Ascending aorta (tissue), 2 donors: ENCODE results near the gene SYT9. TPM values are rescaled to one million over a fixed set of nuclear protein-coding genes. Genes with fewer than 3 reads are reported as not detected.

Source experiments
- DNase-seq, 2 donors: peaks; one replicate each; pipeline ENCODE4 v3.0.0-alpha.2; 2019; ENCODE audit warnings: low spot score in 2 of 2
- H3K27ac ChIP-seq, 2 donors: fragments of 200-600 bp; sonication (generic); one replicate each; pipeline ENCODE4 v1.5.1; 2016 to 2017; ENCODE audit warnings: mild to moderate bottlenecking in 1 of 2
- H3K27me3 ChIP-seq: fragments of 200-600 bp; sonication (generic); one replicate; pipeline ENCODE4 v1.5.1; 2017
- H3K36me3 ChIP-seq, 2 donors: fragments of 200-600 bp; sonication (generic); one replicate each; pipeline ENCODE4 v1.5.1; 2016
- H3K4me1 ChIP-seq, 2 donors: fragments of 200-600 bp; sonication (generic); one replicate each; pipeline ENCODE4 v1.5.1; 2016 to 2017; ENCODE audit warnings: mild to moderate bottlenecking in 1 of 2
- H3K4me3 ChIP-seq, 2 donors: fragments of 200-600 bp; sonication (generic); one replicate each; pipeline ENCODE4 v1.5.1; 2016 to 2017; ENCODE audit warnings: mild to moderate bottlenecking in 1 of 2
- H3K9me3 ChIP-seq, 2 donors: fragments of 200-600 bp; sonication (generic); one replicate each; pipeline ENCODE4 v1.5.1; 2016
- CTCF ChIP-seq, 3 experiments: fragments of 200-600 bp in 2 of 3; fragments of 450-650 bp in 1 of 3; sonication (generic) in 2 of 3; IDR thresholded peaks; one replicate each; pipeline ENCODE4 v1.5.1; 2016 to 2019; ENCODE audit warnings: antibody characterized with exemption in 3 of 3, mild to moderate bottlenecking in 1 of 3, moderate library complexity in 1 of 3
- intact Hi-C: fragments of 100-400 bp; cut with DNase I; formaldehyde crosslinking; loops from one replicate; pipeline ENCODE4 v1.15.1; 2023
- total RNA-seq: library from RNA; depleted of rRNA; stranded (reverse); fragments of >200 nt; gene quantifications from one replicate; pipeline ENCODE4 v1.1.0, GENCODE V29; 2016

SYT9 gene
- total RNA-seq, 1 donor from 2014 or later, result 3.1 TPM

- intact Hi-C loops, result no loop called here
- Histone ChIP-seq H3K36me3 (no peaks in the 10 kb centered on the region), H3K4me1 (peaks cover 0 to 2% of the 10 kb centered on the region in 2 donors), H3K27ac (peak within 1 kb of the TSS; percentile 44 to 46), H3K9me3 (no peaks in the 10 kb centered on the region), H3K27me3 (no peaks in the 10 kb centered on the region), H3K4me3 (peak within 1 kb of the TSS; percentile 44 to 65)
- TF ChIP-seq CTCF (IDR thresholded peaks at IDR 0.05), result no peak
- no peak for DNase-seq
Measured at GRCh38 chr11:7485186-7486097, 233.7 kb downstream of the SYT9 start, which contains the start of gene OLFML1. OLFML1 (plus strand) TSS chr11:7485506; CDS start chr11:7485876, 370 bp downstream.

DNA sequence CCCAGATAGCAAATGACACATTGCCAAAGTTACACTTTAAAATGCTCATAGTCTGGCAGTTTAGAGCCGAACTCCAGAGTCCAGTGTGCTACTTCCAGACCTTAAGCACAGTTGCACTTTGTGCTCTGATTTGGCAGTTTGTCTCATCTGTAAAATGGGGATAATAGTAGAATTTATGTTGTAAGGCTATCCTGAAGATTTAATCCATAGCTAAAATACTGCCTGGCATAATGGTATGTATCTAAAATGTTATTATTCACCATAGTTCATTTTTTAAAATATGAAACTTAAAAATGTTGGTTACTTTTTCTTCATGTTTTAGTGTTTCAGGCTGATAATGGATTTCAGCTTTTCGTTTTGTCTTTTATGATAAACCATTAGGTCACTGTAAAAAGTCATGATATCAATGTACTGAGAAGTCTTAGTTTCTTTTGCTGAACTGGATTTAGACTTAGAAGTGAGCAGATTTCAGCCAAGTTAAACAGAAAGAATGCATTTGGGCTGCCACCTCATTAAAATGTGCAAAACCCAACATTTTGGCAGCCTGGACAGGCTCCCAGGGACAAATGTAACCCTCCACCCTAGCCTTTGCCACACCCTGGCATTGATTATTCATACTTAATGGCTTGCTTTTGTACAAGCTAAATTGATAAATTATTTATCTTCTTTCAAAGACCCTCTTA, 234.5 kb downstream of the SYT9 start:
- DNase-seq, result no peak
- Histone ChIP-seq H3K36me3 (no peaks in the 10 kb centered on the region), H3K27ac (no peak overlapping the region), H3K9me3 (no peaks in the 10 kb centered on the region), H3K27me3 (no peaks in the 10 kb centered on the region), H3K4me1 (peaks cover 0 to 2% of the 10 kb centered on the region in 2 donors), H3K4me3 (peak overlapping the region; percentile 44 to 65)
- intact Hi-C loops, result no loop called here
- no peak for TF ChIP-seq CTCF (IDR thresholded peaks at IDR 0.05)

- no peak for DNase-seq
- no peaks in the 10 kb centered on the region for H3K9me3 ChIP-seq
Measured at GRCh38 chr11:7486781-7487140, 235.1 kb downstream of the SYT9 start.

DNA sequence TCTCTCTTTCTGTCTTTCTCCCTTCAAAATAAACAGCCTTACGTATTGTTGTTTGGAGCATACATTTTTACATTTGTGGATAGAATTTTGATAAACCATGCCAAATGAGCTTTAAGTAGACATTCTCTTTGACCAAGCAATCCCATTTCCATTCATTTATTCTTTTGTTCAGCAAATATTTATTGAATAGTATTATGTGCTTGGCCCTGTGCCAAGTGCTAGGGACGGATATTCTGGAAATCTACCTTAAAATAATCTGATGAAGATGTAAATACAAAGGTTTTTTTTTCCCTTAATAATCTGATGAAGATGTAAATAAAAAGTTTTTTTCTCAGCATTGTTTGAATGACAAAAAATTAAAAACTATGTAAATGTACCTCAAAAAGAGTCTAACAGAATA, 235.7 kb downstream of the SYT9 start:
- no peak for TF ChIP-seq CTCF (IDR thresholded peaks at IDR 0.05)
- Histone ChIP-seq H3K4me3 (no peak overlapping the region), H3K9me3 (no peaks in the 10 kb centered on the region), H3K4me1 (peaks cover 0 to 2% of the 10 kb centered on the region in 2 donors), H3K36me3 (no peaks in the 10 kb centered on the region), H3K27ac (no peak overlapping the region), H3K27me3 (no peaks in the 10 kb centered on the region)
- intact Hi-C loops, result no loop called here
- DNase-seq, result no peak

More at GRCh38 chr11:7486781-7487140, 235.1 kb downstream of the SYT9 start:
- Histone ChIP-seq H3K4me3 (peak overlapping the region in 1 of 2 donors; percentile 65), H3K4me1 (peaks cover 0 to 2% of the 10 kb centered on the region in 2 donors), H3K27me3 (no peaks in the 10 kb centered on the region), H3K27ac (no peak overlapping the region), H3K36me3 (no peaks in the 10 kb centered on the region)
- TF ChIP-seq CTCF (IDR thresholded peaks at IDR 0.05), result no peak
- intact Hi-C loops, result no loop called here

GRCh38 chr11:7488681-7489080, 237.0 kb downstream of the SYT9 start:
- no peaks in the 10 kb centered on the region for H3K36me3 ChIP-seq
- no peaks in the 10 kb centered on the region for H3K27me3 ChIP-seq
- no peak for TF ChIP-seq CTCF (IDR thresholded peaks at IDR 0.05)
- H3K4me3 ChIP-seq, result no peak overlapping the region
- no peaks in the 10 kb centered on the region for H3K9me3 ChIP-seq
- intact Hi-C loops, result no loop called here
- no peak overlapping the region for H3K27ac ChIP-seq
- H3K4me1 ChIP-seq, result peaks cover 0 to 2% of the 10 kb centered on the region in 2 donors
- no peak for DNase-seq
